KG1 (cell line): ENCODE measurements around the gene YPEL2.

Source experiments
- DNase-seq: peaks from one replicate; lab custom pipeline; 2025; lab: John Stamatoyannopoulos, UW

The YPEL2 gene

DNA sequence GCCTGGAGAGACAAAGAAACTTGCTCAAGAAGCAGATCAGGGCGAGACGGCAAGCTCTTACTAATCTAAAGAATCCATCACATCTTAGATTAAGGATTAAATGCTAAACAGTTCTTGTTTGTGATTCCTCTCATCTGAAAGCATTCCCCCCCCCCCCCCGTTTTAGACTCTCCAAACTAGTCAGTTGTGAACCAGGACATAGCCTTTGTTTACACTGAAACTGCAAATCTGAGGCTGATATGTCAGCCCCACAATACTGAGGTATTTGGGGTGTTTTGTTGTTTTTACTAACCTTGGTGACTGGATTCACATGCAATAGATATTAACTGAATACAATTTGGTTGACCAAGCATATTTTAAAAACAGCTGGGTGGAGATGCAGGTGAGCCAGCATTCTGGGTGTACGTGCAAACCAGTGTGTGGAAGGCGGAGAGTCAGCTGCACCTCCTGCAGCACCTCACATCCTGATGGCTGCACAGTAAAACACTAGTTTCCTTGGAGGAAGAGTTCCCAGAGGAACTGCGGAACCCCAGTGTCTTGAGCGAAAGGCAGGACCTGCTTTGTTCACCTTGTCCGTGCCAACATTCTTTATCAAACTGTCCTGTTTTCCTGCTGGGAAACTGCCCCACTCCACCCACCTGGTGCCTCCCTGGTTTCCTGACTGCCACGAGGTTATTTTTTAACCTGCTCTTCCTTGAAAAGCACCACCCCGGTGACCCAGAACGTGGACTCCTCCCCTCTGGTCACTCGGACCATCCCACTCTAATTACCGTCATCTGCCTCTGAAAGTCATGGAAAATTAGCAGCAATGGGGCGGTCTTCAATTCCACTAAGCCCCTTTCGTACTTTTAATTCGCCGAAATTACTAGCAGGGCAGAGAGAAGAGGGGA lies 1.2 kb upstream of the YPEL2 start:
- DNase-seq, result no peak

GRCh38 chr17:59331929-59332748 lies 684 bp downstream of the YPEL2 start:
- DNase-seq, result no peak

GRCh38 chr17:59332749-59333377 lies 1.4 kb downstream of the YPEL2 start:
- DNase-seq, result no peak

GRCh38 chr17:59333836-59334235 lies 2.4 kb downstream of the YPEL2 start:
- no peak for DNase-seq

DNA sequence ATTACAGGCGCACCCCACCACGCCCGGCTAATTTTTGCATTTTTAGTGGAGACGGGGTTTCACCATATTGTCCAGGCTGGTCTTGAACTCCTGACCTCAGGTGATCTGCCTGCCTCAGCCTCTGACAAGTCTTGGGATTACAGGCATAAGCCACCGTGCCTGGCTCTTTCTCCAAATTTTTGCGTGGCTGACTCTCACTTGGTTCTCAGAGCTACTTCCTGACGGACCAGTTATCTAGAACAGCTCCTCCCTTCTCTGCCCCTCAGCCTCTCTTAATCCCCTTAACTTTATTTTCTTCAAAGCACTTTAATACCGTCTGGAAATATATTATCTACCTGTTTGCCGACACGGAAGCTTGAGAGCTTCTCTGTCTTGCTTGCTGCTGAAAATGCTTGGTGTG lies 4.2 kb downstream of the YPEL2 start:
- DNase-seq, result no peak

DNA sequence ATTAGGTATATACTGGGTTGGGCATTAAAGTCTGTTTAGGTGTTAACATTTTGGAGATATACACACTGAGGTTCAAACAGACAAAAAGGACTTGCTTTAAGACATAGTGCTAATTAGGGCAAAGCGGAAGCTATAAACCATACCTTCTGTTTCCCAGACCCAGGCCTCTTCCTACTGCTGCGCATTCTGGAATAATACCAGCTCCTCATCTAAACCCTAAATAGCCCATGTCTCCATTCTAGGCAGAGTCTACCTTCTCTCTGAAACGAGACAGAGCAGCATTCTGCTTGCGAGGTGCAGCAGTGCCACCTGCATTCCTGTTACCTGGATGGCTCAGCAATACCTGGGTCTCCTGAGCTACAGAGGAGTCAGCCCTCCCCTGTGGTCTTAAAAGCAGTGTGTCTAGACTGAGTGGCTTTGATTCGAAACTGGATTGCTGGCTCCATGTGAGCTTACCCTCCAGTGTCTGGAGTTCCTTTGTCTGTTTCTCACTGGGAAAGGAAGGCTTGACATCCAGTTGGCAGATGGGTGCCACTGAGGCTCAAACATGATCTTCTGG lies 6.4 kb downstream of the YPEL2 start:
- DNase-seq, result no peak

- DNase-seq, result no peak
These were observed 7.0 kb downstream of the YPEL2 start for GRCh38 chr17:59338498-59338897.

DNA sequence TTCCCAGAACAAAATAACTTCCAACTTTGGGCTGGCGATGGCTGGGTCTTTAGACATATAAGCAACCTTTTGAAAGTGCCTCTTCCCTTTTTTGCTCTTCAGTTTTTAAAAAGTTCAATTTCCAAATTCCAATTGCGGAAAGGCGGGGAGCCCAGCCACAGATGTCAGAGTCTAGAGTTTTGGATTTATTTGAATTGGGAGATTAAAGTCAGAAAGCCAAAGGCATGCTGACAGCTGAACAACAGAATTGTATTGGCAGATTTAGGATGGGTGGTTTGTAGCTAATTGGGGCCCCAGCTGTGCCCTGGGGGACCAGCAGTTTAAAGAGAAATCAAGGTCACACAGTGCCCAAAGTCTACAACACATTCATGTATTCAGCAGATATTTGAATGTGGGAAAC lies 10.5 kb downstream of the YPEL2 start:
- DNase-seq, result no peak

- DNase-seq, result no peak
These were observed 11.3 kb downstream of the YPEL2 start for GRCh38 chr17:59342681-59343131.

GRCh38 chr17:59345476-59345875 lies 14.0 kb downstream of the YPEL2 start:
- DNase-seq, result no peak

GRCh38 chr17:59346341-59346740 lies 14.9 kb downstream of the YPEL2 start:
- DNase-seq, result no peak

DNA sequence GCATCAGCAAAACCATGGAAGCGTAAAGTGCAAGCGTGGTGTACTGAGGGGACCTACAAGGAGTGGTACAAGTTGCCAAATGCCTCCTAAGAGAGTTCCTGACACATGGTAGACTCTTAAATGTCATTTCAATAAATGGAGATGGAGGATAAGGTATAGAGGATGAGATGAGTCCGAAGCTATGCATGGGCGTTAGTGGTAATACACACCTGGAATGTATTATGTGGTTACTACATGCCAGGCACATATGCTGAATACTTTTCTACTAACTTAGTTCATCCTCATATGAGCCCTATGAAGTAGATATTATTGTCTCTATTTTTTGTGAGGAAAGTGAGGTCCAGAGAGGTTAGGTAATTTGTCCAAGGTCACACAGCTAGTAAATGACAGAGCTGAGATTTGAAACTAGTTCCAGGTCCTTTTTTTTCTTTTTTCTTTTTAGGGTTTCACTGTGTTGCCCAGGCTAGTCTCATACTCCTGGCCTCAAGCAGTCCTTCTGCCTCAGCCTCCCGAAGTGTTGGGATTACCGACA lies 15.5 kb downstream of the YPEL2 start:
- DNase-seq, result no peak

DNA sequence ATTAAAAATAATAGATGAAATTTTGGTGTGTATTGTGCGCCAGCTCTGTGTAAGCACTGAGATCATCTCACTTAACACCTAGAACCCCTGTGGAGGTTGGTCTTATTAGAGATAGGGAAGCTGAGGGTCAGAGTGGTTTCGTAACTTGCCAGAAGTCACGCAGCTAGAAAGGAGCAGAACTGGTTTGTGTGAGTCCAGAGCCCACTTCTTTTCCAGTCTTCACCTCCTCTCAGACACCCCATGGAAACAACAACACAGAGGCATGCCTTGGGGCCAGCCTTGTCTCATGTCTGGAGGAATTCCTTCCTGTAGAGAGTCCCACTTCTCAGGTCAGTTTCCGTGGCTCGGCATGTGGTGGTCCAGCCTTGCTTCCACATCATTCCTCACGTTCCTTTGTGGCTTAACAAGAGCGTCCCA lies 16.5 kb downstream of the YPEL2 start:
- DNase-seq, result no peak

DNA sequence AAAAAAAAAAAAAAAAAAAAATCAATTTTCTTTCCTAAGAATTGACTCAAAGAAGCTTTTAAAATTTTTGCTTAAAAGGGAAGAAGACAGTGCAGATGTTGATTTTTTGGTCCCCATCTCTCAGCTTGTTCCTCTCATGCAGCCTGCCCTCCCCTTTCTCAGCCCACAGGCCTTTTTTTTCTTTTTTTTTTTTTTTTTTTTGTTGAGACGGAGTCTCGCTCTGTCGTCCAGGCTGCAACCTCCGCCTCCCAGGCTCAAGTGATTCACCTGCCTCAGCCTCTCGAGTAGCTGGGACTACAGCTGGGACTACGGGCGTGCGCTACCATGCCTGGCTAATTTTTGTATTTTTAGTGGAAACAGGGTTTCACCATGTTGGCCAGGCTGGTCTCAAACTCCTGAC lies 17.7 kb downstream of the YPEL2 start:
- DNase-seq, result no peak

GRCh38 chr17:59353106-59353854 lies 21.8 kb downstream of the YPEL2 start:
- DNase-seq, result no peak

DNA sequence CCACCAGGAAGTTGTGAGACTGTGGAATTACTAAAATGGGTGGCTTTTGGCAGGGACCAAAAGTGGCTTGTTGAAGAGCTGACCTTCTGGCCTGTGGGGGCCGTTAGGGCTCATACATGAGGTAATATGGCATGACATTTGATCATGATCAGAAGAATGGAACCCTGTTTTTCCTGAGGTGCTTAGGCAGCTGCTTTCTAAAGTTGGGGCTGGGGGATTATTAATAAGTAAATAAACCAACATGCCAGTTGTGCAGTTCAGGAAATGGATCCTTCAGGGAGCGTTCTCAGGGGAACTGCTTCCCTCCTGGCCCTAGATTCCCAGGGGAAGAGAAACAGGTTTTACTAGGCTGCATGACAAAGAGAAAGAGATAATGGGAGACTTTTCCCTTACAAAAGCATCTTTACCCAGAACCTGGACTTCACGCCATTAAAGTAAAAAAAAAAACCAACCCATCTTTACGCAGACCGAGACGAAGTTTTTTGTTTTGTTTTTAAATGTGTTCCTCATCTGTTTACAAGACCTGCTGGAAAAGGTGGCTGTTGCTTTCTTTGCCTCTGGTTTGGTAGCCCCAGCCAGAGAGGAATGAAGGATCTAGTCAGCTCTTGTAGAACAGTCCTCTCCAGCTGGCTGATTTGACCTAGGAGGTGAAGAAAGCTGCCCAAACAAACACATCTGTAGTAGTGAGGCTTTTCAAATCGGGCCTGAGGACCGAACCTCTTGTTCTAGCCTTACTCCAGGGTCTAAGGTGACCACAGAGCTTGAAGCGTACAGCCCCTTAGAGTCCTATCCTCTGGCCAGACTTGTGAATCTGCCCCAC lies 22.7 kb downstream of the YPEL2 start:
- DNase-seq, result no peak

DNA sequence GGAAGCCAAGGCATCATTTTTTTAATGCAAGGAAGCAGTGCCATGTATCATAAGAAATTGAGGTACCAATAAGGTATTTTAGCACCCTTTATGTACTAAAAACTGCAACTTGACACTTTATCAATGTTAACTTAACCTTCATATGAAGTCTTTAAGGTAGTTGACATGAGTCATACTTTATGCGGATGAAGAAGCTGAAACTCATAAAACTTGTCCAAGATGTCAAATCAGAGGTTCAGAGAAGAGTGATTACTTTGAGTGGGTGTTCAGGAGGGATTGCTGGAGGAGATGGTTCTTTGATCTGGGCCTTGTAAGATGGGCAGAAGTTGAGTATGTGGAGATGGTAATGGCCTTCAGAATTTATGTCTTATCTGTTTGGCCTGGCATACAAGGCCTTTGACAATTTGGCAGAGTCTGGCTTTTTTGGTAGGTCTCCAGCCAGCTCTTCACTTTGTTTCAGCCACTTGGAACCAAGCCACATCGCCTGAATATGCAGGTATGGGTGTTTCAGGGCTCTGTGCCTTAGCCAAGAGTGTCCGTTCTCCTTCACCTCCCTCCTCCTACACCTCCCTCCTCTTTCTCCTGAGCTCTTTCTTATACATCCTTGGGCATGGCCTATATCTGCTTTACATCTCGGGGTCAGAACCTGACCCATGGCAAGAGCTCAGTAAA lies 23.7 kb downstream of the YPEL2 start:
- DNase-seq, result no peak

GRCh38 chr17:59355702-59356325 lies 24.4 kb downstream of the YPEL2 start:
- no peak for DNase-seq

GRCh38 chr17:59356543-59357218 lies 25.2 kb downstream of the YPEL2 start:
- no peak for DNase-seq
